ENCODE results near the gene MYADML2.

- TF ChIP-seq POLR2A (IDR thresholded peaks at IDR 0.05; ENCODE audit: low read length), result no peak
- no peak for TF ChIP-seq GATA1 (IDR thresholded peaks at IDR 0.05; ENCODE audit: low read depth, low read length)
Measured at GRCh38 chr17:81924557-81925532, 22.2 kb downstream of the MYADML2 start.

All from erythroblast (primary cell).